Measurements from ENCODE around the gene MBD5. TPM values are rescaled to one million over a fixed set of nuclear protein-coding genes. Genes with fewer than 3 reads are reported as not detected.

MBD5 gene
- polyA plus RNA-seq, 1 of the 3 experiments (the other 2 are of a cell fraction): 7.4 TPM

- CTCF ChIA-PET: interaction anchor here (0.6 to 4.9 kb wide), 2 partner anchors 267 to 522 kb away, joined by 3 to 46 read pairs; no protein-coding TSS in a partner anchor
- Histone ChIP-seq H3K9me3 (no peaks in the 10 kb centered on the region), H4K20me1 (ENCODE audit: insufficient read depth) (no peaks in the 10 kb centered on the region)
Observed at GRCh38 chr2:148511883-148512282, 491.0 kb downstream of the MBD5 start.

More at GRCh38 chr2:148511883-148512282, 491.0 kb downstream of the MBD5 start:
- H2AFZ ChIP-seq (ENCODE audit: low read depth): no peak overlapping the region
- POLR2A ChIA-PET: no interaction called here
- TF ChIP-seq JUND (IDR thresholded peaks at IDR 0.05) (no peak), USF2 (IDR thresholded peaks at IDR 0.05; ENCODE audit: borderline replicate concordance, low read depth, low read length) (no peak), MAX (IDR thresholded peaks at IDR 0.05; ENCODE audit: low read depth) (no peak), CHD2 (IDR thresholded peaks at IDR 0.05; ENCODE audit: low read length, partially characterized antibody) (no peak), CTCF (IDR thresholded peaks at IDR 0.05) (no peak), SIN3A (IDR thresholded peaks at IDR 0.05; ENCODE audit: borderline replicate concordance, low read depth, low read length) (no peak), ZBTB33 (IDR thresholded peaks at IDR 0.05; ENCODE audit: borderline replicate concordance, low read depth) (no peak), FOSL2 (IDR thresholded peaks at IDR 0.05; ENCODE audit: borderline replicate concordance, low read depth) (no peak), RFX5 (IDR thresholded peaks at IDR 0.05; ENCODE audit: low read length) (no peak), SMC3 (IDR thresholded peaks at IDR 0.05; ENCODE audit: low read depth, low read length) (no peak)
- no peak overlapping the region for H3K27ac ChIP-seq (ENCODE audit: low read depth in 2 of 2, low read length in 1 of 2)
- no peak overlapping the region for H3K4me3 ChIP-seq (ENCODE audit: low read depth in 2 of 2, low read length in 1 of 2)
- no peaks in the 10 kb centered on the region for H3K9me2 ChIP-seq
- WGBS (ENCODE audit: low lambda C conversion rate): 84% methylated on average over 3 of the region's 3 CpGs
- no peak for DNase-seq
- no peaks in the 10 kb centered on the region for H3F3A ChIP-seq (replicated peaks; ENCODE audit: insufficient read depth)
- H3K4me2 ChIP-seq: no peak overlapping the region
- H3K27me3 ChIP-seq (ENCODE audit: insufficient read depth): no peaks in the 10 kb centered on the region
- H3K4me1 ChIP-seq (ENCODE audit: control insufficient read depth in 1 of 2, insufficient read depth in 2 of 2, low read depth in 1 of 2, low read length in 1 of 2): peaks cover 0 to 6% of the 10 kb centered on the region in 2 experiments; a peak in 2 of 4 replicates
- no peaks in the 10 kb centered on the region for H3K79me2 ChIP-seq (ENCODE audit: insufficient read depth)
- no peak overlapping the region for H3K9ac ChIP-seq
- peaks cover 0 to 7% of the 10 kb centered on the region in 2 experiments for H3K36me3 ChIP-seq (replicated peaks in 1 of 2; ENCODE audit: control insufficient read depth in 1 of 2, insufficient read depth in 2 of 2, low read length in 1 of 2)

All from SK-N-SH (cell line).